ENCODE results near the gene MYO15B. TPM values are rescaled to one million over a fixed set of nuclear protein-coding genes. Genes with fewer than 3 reads are reported as not detected.

The MYO15B gene
- total and polyA plus RNA-seq, 2 of the 4 experiments (the other 2 are of a cell fraction), result 0.18 to 0.65 TPM

DNA sequence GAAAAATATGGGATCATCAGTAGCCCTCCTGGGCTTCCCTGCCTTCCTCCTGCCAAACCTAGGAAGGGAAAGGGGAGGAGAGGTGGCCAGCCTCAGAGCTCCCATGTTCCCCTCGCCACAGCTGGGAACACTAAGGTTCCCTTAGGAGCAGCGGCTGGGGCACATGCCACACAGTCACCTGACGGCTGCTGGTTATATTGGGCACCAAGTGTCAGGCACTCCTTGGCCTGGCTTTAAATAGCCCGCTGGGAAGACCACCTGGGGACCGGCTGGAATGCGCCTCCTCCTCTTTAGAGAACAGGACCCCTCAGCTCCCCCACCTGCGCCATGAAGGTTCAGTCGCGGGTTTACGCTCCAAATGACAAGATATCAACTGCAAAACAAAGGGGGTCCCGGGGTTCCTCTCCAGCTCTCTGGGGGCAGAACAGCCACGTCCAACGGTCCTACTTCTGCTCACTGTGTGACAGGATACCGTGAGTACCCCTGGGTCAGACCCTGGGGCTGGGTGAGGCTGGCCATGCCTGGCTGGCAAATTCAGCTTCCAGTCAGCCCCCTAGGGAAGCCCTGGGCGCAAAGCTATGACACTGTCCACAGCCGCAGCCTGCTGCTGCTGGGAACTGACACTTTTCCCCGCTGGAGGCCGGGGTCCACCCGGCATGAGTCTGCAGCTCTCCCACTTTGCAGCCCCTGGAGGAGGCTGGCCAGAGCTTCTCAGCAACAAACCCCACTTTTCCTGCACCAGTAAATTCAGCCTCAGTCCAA lies 49.0 kb downstream of the MYO15B start:
- H2AK9ac ChIP-seq (replicated peaks; ENCODE audit: low read depth, low read length, poor library complexity), result no peak overlapping the region
- no peak overlapping the region for H4K8ac ChIP-seq (ENCODE audit: low read depth in 2 of 2, low read length in 2 of 2)
- H2BK20ac ChIP-seq (ENCODE audit: low read depth, low read length), result no peak overlapping the region
- BruUV-seq (replicated peaks), result no TSS peak
- H3K56ac ChIP-seq (ENCODE audit: extremely low read depth, insufficient read depth, low read length), result no peak overlapping the region
- H3K79me1 ChIP-seq (ENCODE audit: low read depth in 1 of 2, low read length in 2 of 2), result peaks cover 0 to 3% of the 10 kb centered on the region in 2 experiments; a peak in 1 of 4 replicates
- no peak overlapping the region for H3K4me2 ChIP-seq (ENCODE audit: low read depth, low read length)
- WGBS, 2 experiments (ENCODE audit: extremely low coverage in 2 of 2, insufficient read length in 1 of 2), result 90% methylated on average over 9 of the region's 19 CpGs; no CpG with 5 or more reads in 1 of the 2 experiments
- H3K36me3 ChIP-seq (ENCODE audit: control insufficient read depth, insufficient read depth, low read length), result peaks cover 9% of the 10 kb centered on the region; the same call in 1 of the 2 replicates
- dilution Hi-C loops (cut with HindIII; ENCODE audit: low sequenced_read_pairs, unreplicated experiment), result no loop called here
- DNase-seq (no peak), ATAC-seq (ENCODE audit: low read depth) (no peak)
- H4K5ac ChIP-seq (ENCODE audit: low read depth, low read length), result no peak overlapping the region
- peaks cover 9% of the 10 kb centered on the region for H4K20me1 ChIP-seq (ENCODE audit: insufficient read depth, low read length)
- in situ Hi-C loops (cut with MboI; ENCODE audit: low sequenced_read_pairs), result no loop called here
- H2BK120ac ChIP-seq (ENCODE audit: low read depth, low read length), result no peak overlapping the region
- no peak overlapping the region for H4K91ac ChIP-seq (ENCODE audit: insufficient read depth, low read depth, low read length)
- no peaks in the 10 kb centered on the region for H3K27me3 ChIP-seq (ENCODE audit: control insufficient read depth, insufficient read depth, low read length)
- H2AFZ ChIP-seq (replicated peaks; ENCODE audit: low read length, poor library complexity), result no peak overlapping the region
- H3K4ac ChIP-seq (ENCODE audit: low read depth, low read length), result no peak overlapping the region
- CTCF ChIA-PET, result interaction anchor here (1.6 kb wide), 1 partner anchor 113 kb away, joined by 4 read pairs; no protein-coding TSS in a partner anchor
- POLR2A ChIA-PET (ENCODE audit: unreplicated experiment), result no interaction called here
- no peak overlapping the region for H3K23ac ChIP-seq (ENCODE audit: low read depth, low read length)
- H3K4me3 ChIP-seq (ENCODE audit: insufficient read depth, low read depth, low read length), result no peak overlapping the region
- H3K18ac ChIP-seq (ENCODE audit: low read depth, low read length), result no peak overlapping the region
- intact Hi-C loops (cut with micrococcal nuclease), result no loop called here
- TF ChIP-seq BHLHE40 (IDR thresholded peaks at IDR 0.05; ENCODE audit: low read depth, low read length) (no peak), MAFK (IDR thresholded peaks at IDR 0.05; ENCODE audit: low read depth, low read length) (no peak), RCOR1 (IDR thresholded peaks at IDR 0.05; ENCODE audit: insufficient replicate concordance, low read length) (no peak), SMC3 (IDR thresholded peaks at IDR 0.05; ENCODE audit: low read depth, low read length) (no peak), CEBPB (IDR thresholded peaks at IDR 0.05; ENCODE audit: low read depth, low read length) (no peak), POLR2A (IDR thresholded peaks at IDR 0.05; ENCODE audit: low read depth, low read length) (no peak), FOS (IDR thresholded peaks at IDR 0.05; ENCODE audit: low read depth, low read length) (no peak)
- TF ChIP-seq, protein P1, sequence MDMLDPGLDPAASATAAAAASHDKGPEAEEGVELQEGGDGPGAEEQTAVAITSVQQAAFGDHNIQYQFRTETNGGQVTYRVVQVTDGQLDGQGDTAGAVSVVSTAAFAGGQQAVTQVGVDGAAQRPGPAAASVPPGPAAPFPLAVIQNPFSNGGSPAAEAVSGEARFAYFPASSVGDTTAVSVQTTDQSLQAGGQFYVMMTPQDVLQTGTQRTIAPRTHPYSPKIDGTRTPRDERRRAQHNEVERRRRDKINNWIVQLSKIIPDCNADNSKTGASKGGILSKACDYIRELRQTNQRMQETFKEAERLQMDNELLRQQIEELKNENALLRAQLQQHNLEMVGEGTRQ (IDR thresholded peaks at IDR 0.05; ENCODE audit: low read depth, low read length), result no peak
- TF ChIP-seq, protein P2, sequence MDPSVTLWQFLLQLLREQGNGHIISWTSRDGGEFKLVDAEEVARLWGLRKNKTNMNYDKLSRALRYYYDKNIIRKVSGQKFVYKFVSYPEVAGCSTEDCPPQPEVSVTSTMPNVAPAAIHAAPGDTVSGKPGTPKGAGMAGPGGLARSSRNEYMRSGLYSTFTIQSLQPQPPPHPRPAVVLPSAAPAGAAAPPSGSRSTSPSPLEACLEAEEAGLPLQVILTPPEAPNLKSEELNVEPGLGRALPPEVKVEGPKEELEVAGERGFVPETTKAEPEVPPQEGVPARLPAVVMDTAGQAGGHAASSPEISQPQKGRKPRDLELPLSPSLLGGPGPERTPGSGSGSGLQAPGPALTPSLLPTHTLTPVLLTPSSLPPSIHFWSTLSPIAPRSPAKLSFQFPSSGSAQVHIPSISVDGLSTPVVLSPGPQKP (IDR thresholded peaks at IDR 0.05; ENCODE audit: borderline replicate concordance, low read depth, low read length), result no peak
- H3K9me1 ChIP-seq (ENCODE audit: insufficient read depth, low read length), result no peaks in the 10 kb centered on the region
- no peak overlapping the region for H2BK15ac ChIP-seq (ENCODE audit: low read depth, low read length)
- H3K27ac ChIP-seq (ENCODE audit: insufficient read depth, low read length), result no peak overlapping the region
- no peaks in the 10 kb centered on the region for H3K9me3 ChIP-seq (ENCODE audit: control insufficient read depth, insufficient read depth, low read length)
- H2BK5ac ChIP-seq (ENCODE audit: low read depth, low read length, poor library complexity, severe bottlenecking), result no peak overlapping the region
- H3K14ac ChIP-seq (replicated peaks; ENCODE audit: low read depth, low read length), result no peak overlapping the region
- H3K4me1 ChIP-seq (ENCODE audit: control insufficient read depth, insufficient read depth, low read length), result peaks cover 15% of the 10 kb centered on the region
- no peak overlapping the region for H2AK5ac ChIP-seq (ENCODE audit: low read depth, low read length)
- no peak overlapping the region for H3K9ac ChIP-seq (ENCODE audit: low read depth, low read length)

All from IMR-90 (cell line).